Mucosa of rectum (tissue), 2 donors: ENCODE measurements around the gene ZPBP.
"Not testable (repeated sequence)": the region's sequence is repeated elsewhere in the genome, so short reads cannot be mapped to it uniquely, and the experiment has no call there.

Experiments used
- H3K27ac ChIP-seq, 2 donors: one replicate each; pipeline ENCODE4 v1.7.0; 2013; ENCODE audit warnings: inconsistent platforms in 2 of 2, low read depth in 2 of 2, low read length in 2 of 2
- H3K27me3 ChIP-seq, 2 donors: one replicate each; pipeline ENCODE4 v1.7.0; 2013; ENCODE audit warnings: low read length in 2 of 2; ENCODE audit not compliant: control insufficient read depth in 2 of 2, insufficient read depth in 2 of 2
- H3K36me3 ChIP-seq, 2 donors: one replicate each; pipeline ENCODE4 v1.7.0; 2013; ENCODE audit warnings: low read length in 2 of 2; ENCODE audit not compliant: control insufficient read depth in 2 of 2, insufficient read depth in 2 of 2
- H3K4me1 ChIP-seq, 2 donors: one replicate each; pipeline ENCODE4 v1.7.0; 2013; ENCODE audit warnings: low read length in 2 of 2, mild to moderate bottlenecking in 1 of 2; ENCODE audit not compliant: control insufficient read depth in 2 of 2, insufficient read depth in 2 of 2
- H3K4me3 ChIP-seq, 2 donors: one replicate each; pipeline ENCODE4 v1.7.0; 2013; ENCODE audit warnings: low read length in 2 of 2
- H3K9ac ChIP-seq, 2 donors: one replicate each; pipeline ENCODE4 v1.7.0; 2013; ENCODE audit warnings: low read length in 2 of 2, low read depth in 1 of 2, mild to moderate bottlenecking in 1 of 2
- H3K9me3 ChIP-seq, 2 donors: one replicate each; pipeline ENCODE4 v1.7.0; 2013; ENCODE audit warnings: low read length in 2 of 2; ENCODE audit not compliant: control insufficient read depth in 2 of 2
- donor health status: healthy.
- donor health status: Normal muscosa, but diverticular disease.

The ZPBP gene

GRCh38 chr7:50056131-50056530 lies 36.9 kb downstream of the ZPBP start:
- Histone ChIP-seq H3K36me3 (no peaks in the 10 kb centered on the region), H3K27me3 (no peaks in the 10 kb centered on the region), H3K27ac (no peak overlapping the region), H3K9me3 (no peaks in the 10 kb centered on the region), H3K4me1 (no peaks in the 10 kb centered on the region), H3K9ac (no peak overlapping the region), H3K4me3 (no peak overlapping the region)

GRCh38 chr7:50047716-50048115 lies 45.3 kb downstream of the ZPBP start:
- no peaks in the 10 kb centered on the region for H3K36me3 ChIP-seq
- H3K9ac ChIP-seq = no peak overlapping the region
- H3K4me1 ChIP-seq = no peaks in the 10 kb centered on the region
- no peaks in the 10 kb centered on the region for H3K9me3 ChIP-seq
- no peak overlapping the region for H3K27ac ChIP-seq
- H3K4me3 ChIP-seq = no peak overlapping the region
- H3K27me3 ChIP-seq = no peaks in the 10 kb centered on the region

GRCh38 chr7:50041165-50041564 lies 51.9 kb downstream of the ZPBP start:
- not testable (repeated sequence) for H3K9me3 ChIP-seq, H3K27ac ChIP-seq, H3K36me3 ChIP-seq, H3K9ac ChIP-seq, H3K4me3 ChIP-seq, H3K4me1 ChIP-seq, H3K27me3 ChIP-seq

- no peaks in the 10 kb centered on the region for H3K4me1 ChIP-seq
- no peak overlapping the region for H3K4me3 ChIP-seq
- H3K36me3 ChIP-seq = no peaks in the 10 kb centered on the region
- no peak overlapping the region for H3K9ac ChIP-seq
- no peaks in the 10 kb centered on the region for H3K9me3 ChIP-seq
- H3K27me3 ChIP-seq = peaks cover 0 to 2% of the 10 kb centered on the region in 2 donors
- H3K27ac ChIP-seq = no peak overlapping the region
Measured at GRCh38 chr7:50037086-50037485, 56.0 kb downstream of the ZPBP start.

GRCh38 chr7:50022991-50023390 lies 70.1 kb downstream of the ZPBP start:
- H3K4me3 ChIP-seq = no peak overlapping the region
- no peak overlapping the region for H3K27ac ChIP-seq
- H3K9ac ChIP-seq = no peak overlapping the region
- H3K9me3 ChIP-seq = no peaks in the 10 kb centered on the region
- H3K36me3 ChIP-seq = no peaks in the 10 kb centered on the region
- no peaks in the 10 kb centered on the region for H3K4me1 ChIP-seq
- H3K27me3 ChIP-seq = no peaks in the 10 kb centered on the region

GRCh38 chr7:50022451-50022850 lies 70.6 kb downstream of the ZPBP start:
- Histone ChIP-seq H3K4me3 (no peak overlapping the region), H3K27me3 (no peaks in the 10 kb centered on the region), H3K9ac (no peak overlapping the region), H3K4me1 (no peaks in the 10 kb centered on the region), H3K27ac (no peak overlapping the region), H3K36me3 (no peaks in the 10 kb centered on the region), H3K9me3 (no peaks in the 10 kb centered on the region)

- H3K9ac ChIP-seq = no peak overlapping the region
- no peaks in the 10 kb centered on the region for H3K4me1 ChIP-seq
- no peak overlapping the region for H3K27ac ChIP-seq
Measured at GRCh38 chr7:49995681-49996080, 97.4 kb downstream of the ZPBP start.

GRCh38 chr7:49986191-49986590 lies 106.9 kb downstream of the ZPBP start:
- H3K9me3 ChIP-seq = no peaks in the 10 kb centered on the region
- no peak overlapping the region for H3K27ac ChIP-seq
- H3K27me3 ChIP-seq = no peaks in the 10 kb centered on the region
- H3K9ac ChIP-seq = no peak overlapping the region
- no peaks in the 10 kb centered on the region for H3K4me1 ChIP-seq
- no peaks in the 10 kb centered on the region for H3K36me3 ChIP-seq
- H3K4me3 ChIP-seq = no peak overlapping the region

More at GRCh38 chr7:49995681-49996080, 97.4 kb downstream of the ZPBP start:
- Histone ChIP-seq H3K36me3 (no peaks in the 10 kb centered on the region), H3K4me3 (no peak overlapping the region), H3K9me3 (no peaks in the 10 kb centered on the region), H3K27me3 (no peaks in the 10 kb centered on the region)

GRCh38 chr7:49980465-49980864 lies 112.6 kb downstream of the ZPBP start:
- no peak overlapping the region for H3K9ac ChIP-seq
- no peaks in the 10 kb centered on the region for H3K9me3 ChIP-seq
- no peak overlapping the region for H3K27ac ChIP-seq
- H3K36me3 ChIP-seq = no peaks in the 10 kb centered on the region
- no peak overlapping the region for H3K4me3 ChIP-seq
- no peaks in the 10 kb centered on the region for H3K4me1 ChIP-seq
- no peaks in the 10 kb centered on the region for H3K27me3 ChIP-seq

GRCh38 chr7:49976238-49976637 lies 116.8 kb downstream of the ZPBP start:
- no peaks in the 10 kb centered on the region for H3K4me1 ChIP-seq
- no peaks in the 10 kb centered on the region for H3K36me3 ChIP-seq
- no peaks in the 10 kb centered on the region for H3K9me3 ChIP-seq
- H3K27me3 ChIP-seq = no peaks in the 10 kb centered on the region
- H3K9ac ChIP-seq = no peak overlapping the region
- no peak overlapping the region for H3K4me3 ChIP-seq
- H3K27ac ChIP-seq = no peak overlapping the region

- H3K4me1 ChIP-seq = no peaks in the 10 kb centered on the region
- H3K9ac ChIP-seq = no peak overlapping the region
- H3K27me3 ChIP-seq = no peaks in the 10 kb centered on the region
- no peaks in the 10 kb centered on the region for H3K9me3 ChIP-seq
- no peak overlapping the region for H3K4me3 ChIP-seq
- H3K27ac ChIP-seq = no peak overlapping the region
- no peaks in the 10 kb centered on the region for H3K36me3 ChIP-seq
Measured at GRCh38 chr7:49974035-49974434, 119.0 kb downstream of the ZPBP start.
